ENCODE results near the gene ANK3.

DNA sequence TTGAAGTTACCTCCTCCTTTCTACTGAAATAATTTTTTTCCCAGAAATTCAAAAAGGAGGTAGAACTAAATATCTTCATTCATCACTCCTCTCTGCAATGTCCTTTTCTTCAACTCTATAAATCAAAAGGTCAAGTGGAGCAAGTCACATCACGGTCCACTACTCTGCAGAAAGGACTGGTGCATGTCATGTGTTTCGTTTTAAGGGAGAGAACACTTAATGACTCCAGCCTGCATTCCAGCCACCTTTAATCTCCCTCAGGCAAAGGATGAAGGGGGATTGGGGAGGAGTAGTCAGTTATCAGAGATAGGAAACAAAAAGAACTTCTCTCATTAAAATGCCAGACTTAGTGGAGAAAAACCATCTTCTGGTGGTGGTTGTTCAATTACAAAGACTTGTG lies 78.9 kb downstream of the ANK3 start:
- TF ChIP-seq FOS (IDR thresholded peaks at IDR 0.05; ENCODE audit: borderline replicate concordance, insufficient read depth, low read length) = no peak
- no peak for TF ChIP-seq POLR2A (IDR thresholded peaks at IDR 0.05; ENCODE audit: low read depth, low read length)
